SHP77 (cell line): Measurements from ENCODE around the gene DEFB118.
"Not testable (repeated sequence)": the region's sequence is repeated elsewhere in the genome, so short reads cannot be mapped to it uniquely, and the experiment has no call there.

ENCODE experiments used
- DNase-seq, 2 experiments: peaks; one replicate each; lab custom pipeline; 2025; lab: John Stamatoyannopoulos, UW

DEFB118 gene, protein sequence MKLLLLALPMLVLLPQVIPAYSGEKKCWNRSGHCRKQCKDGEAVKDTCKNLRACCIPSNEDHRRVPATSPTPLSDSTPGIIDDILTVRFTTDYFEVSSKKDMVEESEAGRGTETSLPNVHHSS

GRCh38 chr20:31368301-31368700 is at the start of gene DEFB118:
DEFB118 (plus strand) TSS chr20:31368601; CDS start chr20:31368651, 50 bp downstream.
- no peak for DNase-seq

DNA sequence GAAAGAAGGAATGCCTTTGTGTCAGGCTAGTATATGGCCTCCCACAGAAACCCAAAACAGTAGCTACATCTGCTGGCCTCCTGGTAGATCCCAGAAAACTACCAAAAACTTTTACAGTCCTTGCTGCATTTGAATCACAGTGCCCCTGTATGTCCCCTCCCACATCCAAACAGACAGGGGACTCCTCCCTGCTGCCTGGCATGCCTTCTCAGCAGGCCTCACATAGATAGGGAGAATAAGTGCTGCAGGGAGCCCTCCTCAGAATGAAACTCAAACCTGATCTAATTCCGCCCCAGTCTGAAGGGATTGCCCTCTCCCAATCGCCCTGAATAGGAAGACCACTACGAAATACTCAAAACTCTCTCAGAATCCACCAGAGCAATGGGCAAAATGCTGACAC is 45.9 kb upstream of the DEFB118 start:
- no peak for DNase-seq

DNA sequence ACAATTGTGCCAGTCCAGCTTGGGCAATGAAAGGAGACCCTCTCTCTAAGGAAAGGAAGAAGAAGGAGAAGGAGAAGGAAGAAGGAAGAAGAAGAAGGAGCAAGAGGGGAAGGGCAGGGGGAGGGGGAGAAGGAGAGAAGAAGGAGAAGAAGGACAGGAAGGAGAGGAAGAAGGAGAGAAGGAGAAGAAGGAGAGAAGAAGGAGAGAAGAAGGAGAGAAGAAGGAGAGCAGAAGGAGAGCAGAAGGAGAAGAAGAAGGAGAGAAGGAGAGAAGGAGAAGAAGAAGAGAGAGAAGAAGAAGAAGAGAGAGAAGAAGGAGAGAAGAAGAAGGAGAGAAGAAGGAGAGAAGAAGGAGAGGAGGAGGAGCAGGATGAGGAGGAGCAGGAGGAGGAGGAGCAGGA is 37.5 kb upstream of the DEFB118 start:
- no peak for DNase-seq

DNA sequence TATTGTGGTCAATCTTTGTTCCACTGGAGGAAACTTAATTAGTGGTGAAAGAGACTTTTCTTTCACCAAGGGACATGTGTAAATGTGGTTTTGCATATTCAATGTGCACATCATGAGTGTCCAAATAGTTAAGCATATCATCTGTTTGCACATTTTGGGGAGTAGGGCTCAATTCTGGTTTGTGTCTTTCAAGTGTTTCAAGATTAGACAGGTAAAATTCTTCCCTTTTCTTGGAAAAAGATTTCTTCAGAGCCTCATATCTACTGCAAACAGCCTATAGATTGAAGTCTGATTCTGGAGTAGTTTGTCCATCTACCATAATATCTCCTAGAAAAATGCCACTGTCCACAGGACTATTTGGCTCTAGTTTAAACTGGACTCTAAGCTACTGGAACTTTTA is 26.9 kb upstream of the DEFB118 start:
- DNase-seq: no peak

GRCh38 chr20:31355981-31356380 is 12.4 kb upstream of the DEFB118 start:
- DNase-seq: no peak

- DNase-seq: no peak
Observed at GRCh38 chr20:31363295-31363694, 5.1 kb upstream of the DEFB118 start.

- DNase-seq: not testable (repeated sequence)
Observed at GRCh38 chr20:31364272-31364671, 4.1 kb upstream of the DEFB118 start.

GRCh38 chr20:31374346-31374745 is 5.9 kb downstream of the DEFB118 start:
- DNase-seq: no peak

DNA sequence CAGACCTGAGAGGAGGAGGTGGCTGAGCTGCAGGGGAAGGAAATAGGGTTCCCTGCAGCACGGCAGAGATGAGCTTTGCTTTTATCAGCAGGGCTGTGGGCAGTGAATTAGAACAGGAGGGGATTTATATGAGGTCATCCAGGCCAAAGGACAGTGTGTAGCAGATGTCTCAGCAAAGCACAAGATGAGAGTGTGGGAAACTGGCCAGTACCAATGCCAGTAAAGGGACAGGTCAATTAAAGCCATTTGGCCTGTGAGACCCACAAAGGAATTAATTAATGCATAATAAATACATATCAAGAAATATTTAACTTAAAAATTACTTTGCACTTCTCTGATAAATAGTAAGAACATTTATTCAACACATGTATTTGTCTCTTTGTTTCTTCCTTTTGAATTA is 22.1 kb downstream of the DEFB118 start, which contains the start of gene DEFB119:
Gene DEFB119 (minus strand): TSS at position 101 of the 400 bp plus-strand sequence. CDS start 107 bp downstream, outside the sequence.
- DNase-seq: no peak

DNA sequence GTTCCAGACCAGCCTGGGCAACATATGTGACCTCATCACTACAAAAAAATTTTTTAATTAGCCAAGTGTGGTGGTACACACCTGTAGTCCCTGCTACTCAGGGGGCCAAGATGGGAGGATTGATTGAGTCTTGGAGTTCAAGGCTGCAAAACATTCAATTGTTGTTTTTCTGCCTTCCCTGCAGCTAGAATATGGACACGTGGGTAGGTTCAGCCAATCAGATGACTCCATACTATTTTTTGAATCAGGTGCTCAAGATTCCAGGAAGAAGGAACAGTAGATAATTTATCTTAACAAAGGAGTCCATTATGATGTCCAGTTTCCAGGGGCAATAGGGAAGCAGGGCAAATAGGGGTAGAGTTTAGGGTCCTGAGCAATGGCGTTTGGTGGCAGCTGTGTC is 24.4 kb downstream of the DEFB118 start:
- DNase-seq: no peak

DNA sequence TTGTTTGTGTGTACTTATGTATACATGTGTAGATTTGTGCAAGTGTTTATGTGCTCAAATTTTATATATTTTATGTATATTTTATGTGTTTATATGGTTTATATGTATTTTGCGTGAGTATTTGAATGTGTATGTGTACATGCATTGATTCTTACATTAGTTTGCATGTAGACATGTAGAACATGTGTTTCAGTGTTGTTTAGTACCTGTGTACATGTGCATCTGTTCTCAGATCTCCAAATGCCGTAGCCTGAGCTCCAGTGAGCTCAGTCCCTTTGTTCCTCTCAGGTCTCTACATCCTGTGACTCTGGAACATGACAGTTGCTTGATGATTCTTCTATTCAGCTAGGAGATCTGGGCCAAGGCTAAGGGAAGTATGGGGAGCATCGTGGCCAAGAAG is 26.5 kb downstream of the DEFB118 start:
- DNase-seq: no peak

GRCh38 chr20:31403886-31404285 is 35.5 kb downstream of the DEFB118 start:
- no peak for DNase-seq

- no peak for DNase-seq
Observed at GRCh38 chr20:31406115-31406514, 37.7 kb downstream of the DEFB118 start, which contains the start of gene DEFB121. DEFB121 (minus strand) TSS chr20:31406215; CDS start chr20:31406152, 63 bp downstream.

DNA sequence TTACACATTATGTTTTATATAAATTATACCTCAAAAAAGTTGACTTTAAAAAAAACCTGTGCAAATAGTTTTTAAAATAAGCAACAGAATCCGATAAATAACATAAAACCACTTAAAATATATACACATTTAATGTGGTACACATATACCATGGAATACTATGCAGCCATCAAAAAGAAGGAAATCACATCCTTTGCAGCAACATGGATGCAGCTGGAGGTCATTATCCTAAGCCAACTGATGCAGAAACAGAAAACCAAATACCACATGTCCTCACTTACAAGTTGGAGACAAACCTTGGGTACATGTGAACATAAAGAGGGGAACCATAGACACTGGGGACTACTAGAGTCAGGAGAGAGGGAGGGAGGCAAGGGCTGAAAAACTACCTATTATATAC is 41.6 kb downstream of the DEFB118 start:
- DNase-seq: no peak

DNA sequence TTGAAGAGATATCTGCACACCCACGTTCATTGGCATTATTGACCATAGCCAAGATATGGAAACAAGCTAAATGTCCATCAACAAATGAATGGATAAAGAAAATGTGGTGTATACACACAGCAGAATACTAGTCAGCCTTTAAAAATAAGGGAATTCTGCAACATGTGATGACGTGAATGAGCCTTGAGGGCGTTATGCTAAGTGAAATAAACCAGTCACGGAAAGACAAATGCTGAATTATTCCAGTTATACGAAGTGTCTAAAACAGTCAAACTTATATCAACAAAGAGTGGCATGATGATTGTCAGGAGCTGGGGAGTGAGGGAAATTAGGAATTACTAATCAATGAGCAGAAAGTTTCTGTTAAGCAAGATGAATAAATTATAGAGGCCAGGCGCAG is 46.0 kb downstream of the DEFB118 start:
- no peak for DNase-seq

DNA sequence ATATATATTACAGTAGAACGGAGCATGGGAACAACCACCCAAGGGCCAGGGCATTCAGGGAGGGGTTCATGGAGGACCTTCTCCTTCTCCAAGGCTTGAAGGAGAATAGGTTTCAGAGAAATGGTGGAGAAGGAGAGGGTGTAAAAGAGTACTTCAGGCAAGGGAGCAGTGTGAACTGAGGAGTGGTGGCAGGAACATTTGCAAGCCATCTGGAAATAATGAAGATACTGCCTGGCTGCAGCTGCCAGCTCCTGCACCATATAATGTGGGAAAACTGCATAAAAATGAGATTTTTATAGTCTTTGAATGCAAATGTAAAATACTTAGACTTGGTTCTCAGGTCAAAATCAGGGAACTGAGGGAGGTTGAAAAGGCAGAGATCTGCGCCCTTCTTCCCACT is 47.3 kb downstream of the DEFB118 start:
- DNase-seq: no peak

- DNase-seq: no peak
Observed at GRCh38 chr20:31418307-31418706, 49.9 kb downstream of the DEFB118 start.
